Activated CD8-positive, alpha-beta memory T cell treated with anti-CD3 and anti-CD28 coated beads for 48 hours (primary cell): ENCODE results near the gene ILK.

Source experiments
- DNase-seq, 3 experiments: peaks; one replicate each; pipeline ENCODE4 v3.0.0-alpha.2; 2020; ENCODE audit warnings: low read depth in 2 of 3, low spot score in 2 of 3

ILK gene

GRCh38 chr11:6633422-6634408 is 30.1 kb downstream of the ILK start:
- DNase-seq, result no peak

GRCh38 chr11:6634534-6634933 is 31.0 kb downstream of the ILK start:
- no peak for DNase-seq

- no peak for DNase-seq
Measured at GRCh38 chr11:6635082-6635932, 31.7 kb downstream of the ILK start.

GRCh38 chr11:6636480-6636879 is 32.9 kb downstream of the ILK start:
- no peak for DNase-seq

- DNase-seq, result no peak
Measured at GRCh38 chr11:6637871-6638270, 34.3 kb downstream of the ILK start.

- DNase-seq, result no peak
Measured at GRCh38 chr11:6638429-6638828, 34.9 kb downstream of the ILK start.

GRCh38 chr11:6640036-6640984 is 36.7 kb downstream of the ILK start:
- no peak for DNase-seq

- DNase-seq, result no peak
Measured at GRCh38 chr11:6640985-6641701, 37.6 kb downstream of the ILK start.

GRCh38 chr11:6642957-6643356 is 39.4 kb downstream of the ILK start:
- DNase-seq, result no peak

- no peak for DNase-seq
Measured at GRCh38 chr11:6646071-6646470, 42.5 kb downstream of the ILK start.

GRCh38 chr11:6646576-6646917 is 43.0 kb downstream of the ILK start:
- no peak for DNase-seq

- DNase-seq, result no peak
Measured at GRCh38 chr11:6646918-6647679, 43.5 kb downstream of the ILK start.

GRCh38 chr11:6647836-6648235 is 44.3 kb downstream of the ILK start:
- no peak for DNase-seq

GRCh38 chr11:6648501-6648900 is 44.9 kb downstream of the ILK start:
- no peak for DNase-seq

- no peak for DNase-seq
Measured at GRCh38 chr11:6650104-6650503, 46.5 kb downstream of the ILK start.

GRCh38 chr11:6650980-6651379 is 47.4 kb downstream of the ILK start:
- DNase-seq, result no peak

GRCh38 chr11:6652182-6652581 is 48.6 kb downstream of the ILK start:
- no peak for DNase-seq

GRCh38 chr11:6653097-6653496 is 49.5 kb downstream of the ILK start:
- DNase-seq, result no peak

- no peak for DNase-seq
Measured at GRCh38 chr11:6653656-6654055, 50.1 kb downstream of the ILK start.
